ENCODE data around the gene SCD.
"Not testable (repeated sequence)": the region's sequence is repeated elsewhere in the genome, so short reads cannot be mapped to it uniquely, and the experiment has no call there.

Gene SCD

DNA sequence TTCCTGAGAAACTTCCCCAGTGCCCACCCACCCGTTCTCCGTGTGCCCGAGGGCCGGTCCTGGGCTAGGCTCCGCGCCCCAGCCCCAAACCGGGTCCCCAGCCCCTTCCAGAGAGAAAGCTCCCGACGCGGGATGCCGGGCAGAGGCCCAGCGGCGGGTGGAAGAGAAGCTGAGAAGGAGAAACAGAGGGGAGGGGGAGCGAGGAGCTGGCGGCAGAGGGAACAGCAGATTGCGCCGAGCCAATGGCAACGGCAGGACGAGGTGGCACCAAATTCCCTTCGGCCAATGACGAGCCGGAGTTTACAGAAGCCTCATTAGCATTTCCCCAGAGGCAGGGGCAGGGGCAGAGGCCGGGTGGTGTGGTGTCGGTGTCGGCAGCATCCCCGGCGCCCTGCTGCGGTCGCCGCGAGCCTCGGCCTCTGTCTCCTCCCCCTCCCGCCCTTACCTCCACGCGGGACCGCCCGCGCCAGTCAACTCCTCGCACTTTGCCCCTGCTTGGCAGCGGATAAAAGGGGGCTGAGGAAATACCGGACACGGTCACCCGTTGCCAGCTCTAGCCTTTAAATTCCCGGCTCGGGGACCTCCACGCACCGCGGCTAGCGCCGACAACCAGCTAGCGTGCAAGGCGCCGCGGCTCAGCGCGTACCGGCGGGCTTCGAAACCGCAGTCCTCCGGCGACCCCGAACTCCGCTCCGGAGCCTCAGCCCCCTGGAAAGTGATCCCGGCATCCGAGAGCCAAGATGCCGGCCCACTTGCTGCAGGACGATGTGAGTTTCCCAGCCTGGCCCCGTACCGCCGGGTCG is at the start of gene SCD:
Gene SCD, plus strand, starts transcription at position 469 of the 803 bp plus-strand sequence. Its CDS starts 272 bp downstream, at position 741.
- DNase-seq = peak; percentile 90 to 92

DNA sequence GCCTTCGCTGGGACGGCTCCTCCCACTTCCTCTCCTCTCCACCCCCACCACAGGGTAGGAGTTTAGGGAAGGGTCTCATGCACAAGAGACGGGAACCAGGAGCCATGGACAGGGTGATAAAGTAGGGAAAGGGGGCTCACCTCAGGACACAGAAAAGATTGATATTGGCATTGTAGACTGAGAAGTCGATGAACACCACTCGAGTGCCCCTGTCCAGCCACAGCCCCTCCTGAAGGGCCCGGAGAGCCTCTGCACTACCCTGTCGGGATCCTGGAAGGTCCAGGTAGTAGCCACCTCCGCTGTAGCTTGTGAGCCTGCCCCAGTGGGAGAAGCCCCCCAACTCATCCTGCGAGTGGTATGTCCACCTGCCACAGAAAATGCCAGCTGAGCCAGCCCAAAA is 49.8 kb upstream of the SCD start:
- no peak for DNase-seq

DNA sequence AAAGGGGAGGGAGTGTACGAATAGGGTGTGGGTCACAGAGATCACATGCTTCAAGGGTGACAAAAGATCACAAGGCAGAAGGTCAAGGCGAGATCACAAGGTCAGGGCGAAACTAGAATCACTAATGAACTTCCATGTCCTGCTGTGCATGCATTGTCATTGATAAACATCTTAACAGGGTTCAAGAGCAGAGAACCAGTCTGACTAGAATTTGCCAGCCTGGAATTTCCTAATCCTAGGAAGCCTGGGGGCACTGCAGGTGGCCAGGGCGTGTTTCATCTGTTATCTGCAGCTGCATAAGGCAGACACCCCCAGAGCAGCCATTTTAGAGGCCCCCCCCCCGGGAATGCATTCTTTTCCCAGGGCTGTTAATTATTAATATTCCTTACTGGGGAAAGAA is 45.9 kb upstream of the SCD start:
- DNase-seq = not testable (repeated sequence)

DNA sequence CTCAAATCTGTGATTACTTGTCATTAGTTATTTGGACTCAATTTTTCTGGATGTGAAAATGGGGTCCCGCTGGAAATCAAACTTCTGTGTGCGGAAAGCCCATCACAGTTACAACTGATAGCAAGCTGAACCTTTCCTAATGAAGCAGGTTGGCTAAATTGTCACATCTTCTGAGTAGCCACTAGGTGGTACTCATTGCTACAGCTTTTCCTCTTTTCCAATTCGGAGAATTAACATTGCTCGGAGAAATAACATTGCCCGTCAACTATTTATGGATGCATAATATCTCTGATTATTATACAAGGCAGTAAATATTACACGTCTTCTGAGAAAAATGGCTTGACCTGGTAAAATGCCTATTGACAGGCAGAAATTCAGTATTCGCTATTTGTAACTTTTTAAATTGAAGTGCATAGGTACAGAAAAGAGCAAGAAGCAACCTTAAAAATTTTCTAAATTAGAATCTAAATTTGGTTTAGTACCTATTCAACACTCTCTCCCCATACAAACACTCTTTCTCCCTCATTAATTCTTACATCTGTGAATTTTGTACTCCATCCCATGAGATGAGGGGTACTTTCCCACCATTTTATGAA is 43.2 kb upstream of the SCD start:
- peak; percentile 16 to 33 for DNase-seq

DNA sequence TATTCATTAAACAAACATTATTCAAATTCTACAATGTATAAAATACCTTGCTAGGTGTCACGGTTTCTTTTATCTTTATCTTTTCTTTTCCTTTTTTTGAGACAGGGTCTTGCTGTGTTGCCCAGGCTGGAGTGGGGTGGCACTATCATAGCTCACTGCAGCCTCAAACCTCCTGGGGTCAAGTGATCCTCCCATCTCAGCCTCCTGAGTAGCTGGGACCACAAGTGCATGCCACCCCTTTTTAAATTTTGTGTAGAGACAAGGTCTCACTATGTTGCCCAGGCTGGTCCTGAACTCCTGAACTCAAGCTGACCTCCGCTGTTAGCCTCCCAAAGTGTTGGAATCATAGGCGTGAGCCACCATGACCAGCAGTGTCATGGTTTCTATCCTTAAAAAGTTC is 42.6 kb upstream of the SCD start:
- DNase-seq = no peak

DNA sequence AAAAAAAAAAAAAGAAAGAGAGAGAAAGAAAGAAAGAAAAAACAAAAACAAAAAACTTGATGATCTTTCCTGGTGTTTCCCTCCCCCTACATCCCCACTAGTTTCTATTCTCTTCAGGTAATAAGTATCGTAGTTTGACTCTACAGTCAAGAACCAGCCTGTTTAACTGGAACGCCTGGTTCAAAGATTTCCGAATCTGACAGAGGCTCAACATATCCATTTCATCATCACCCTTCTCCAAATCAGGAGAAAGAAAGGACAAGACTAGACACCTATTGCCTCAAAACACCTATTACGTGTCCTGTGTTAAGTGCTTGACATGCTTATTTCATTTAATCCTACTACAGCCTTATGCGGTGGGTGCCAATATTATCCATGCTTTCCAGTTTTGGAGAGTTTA is 40.2 kb upstream of the SCD start:
- DNase-seq = no peak

DNA sequence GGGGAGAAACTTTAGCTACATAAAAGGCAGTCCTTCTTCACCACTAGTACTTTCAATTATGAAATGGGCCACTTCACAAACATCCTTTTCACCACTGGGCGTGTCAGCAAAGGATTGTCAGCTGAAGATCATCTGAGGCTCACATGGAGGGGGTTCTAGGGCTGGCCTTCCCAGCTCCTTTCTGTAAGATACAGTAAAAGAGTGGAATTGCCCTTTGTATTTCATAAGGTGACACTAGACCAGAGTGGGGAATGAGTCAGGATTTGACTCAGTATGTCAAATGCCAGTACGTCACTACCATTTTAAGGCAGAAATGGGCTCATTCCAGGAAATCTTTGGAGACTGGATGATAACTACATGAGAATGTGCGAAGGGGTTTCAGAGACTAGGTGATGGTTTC is 39.3 kb upstream of the SCD start:
- no peak for DNase-seq

DNA sequence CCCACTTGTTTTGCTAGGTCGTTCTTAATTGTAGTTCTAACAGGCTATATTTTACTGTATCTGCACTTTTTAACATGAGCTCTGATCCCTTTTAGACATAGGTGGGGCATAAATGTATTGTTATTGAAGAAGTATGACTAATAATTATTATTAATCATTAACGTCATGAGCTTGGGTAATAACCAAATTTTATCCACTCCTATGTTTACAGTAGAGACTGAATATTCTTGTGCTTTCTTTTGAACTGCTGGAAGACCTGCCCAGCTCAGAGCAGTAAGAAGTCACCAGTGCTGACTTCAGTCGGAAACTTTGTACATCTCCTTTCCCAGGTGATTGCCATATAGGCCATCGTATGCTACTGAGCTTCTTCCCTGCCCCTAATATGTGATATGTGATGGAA is 35.7 kb upstream of the SCD start:
- no peak for DNase-seq

DNA sequence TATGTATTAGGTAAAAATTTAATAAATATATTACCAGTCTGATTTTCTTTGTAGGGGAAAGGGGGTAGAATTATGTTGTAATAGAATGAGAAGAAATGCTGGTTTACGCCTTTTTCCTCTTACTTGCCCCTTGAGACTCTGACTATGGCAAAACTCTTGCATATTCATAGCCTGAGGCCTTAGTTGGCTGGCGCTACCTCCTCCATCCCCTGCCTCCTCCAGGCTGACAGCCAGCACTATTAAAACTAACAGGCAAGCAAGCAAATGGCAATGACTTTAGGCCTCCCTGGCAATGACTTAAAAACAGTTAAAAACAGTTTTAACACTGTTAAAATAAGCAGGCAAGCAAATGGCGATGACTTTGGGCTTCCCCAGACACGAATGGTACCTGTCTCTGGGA is 31.4 kb upstream of the SCD start:
- DNase-seq = no peak

DNA sequence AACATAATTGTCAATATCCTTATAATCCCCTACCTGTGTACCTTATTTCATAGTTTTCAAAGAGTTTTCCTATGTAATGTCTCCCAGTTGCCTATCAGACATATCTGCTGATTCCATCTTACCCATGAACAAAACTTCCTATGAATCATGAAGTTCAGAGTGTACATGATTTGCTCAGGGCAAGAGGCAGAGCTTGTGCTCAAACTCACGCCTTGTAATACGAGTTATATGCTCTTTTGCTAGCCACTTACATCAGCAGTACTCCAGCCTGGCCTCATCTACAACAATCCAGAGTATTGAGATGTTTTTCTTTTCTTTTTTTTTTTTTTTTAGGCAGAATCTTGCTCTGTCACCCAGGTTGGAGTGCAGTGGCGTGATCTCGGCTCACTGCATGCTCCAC is 28.8 kb upstream of the SCD start:
- no peak for DNase-seq

DNA sequence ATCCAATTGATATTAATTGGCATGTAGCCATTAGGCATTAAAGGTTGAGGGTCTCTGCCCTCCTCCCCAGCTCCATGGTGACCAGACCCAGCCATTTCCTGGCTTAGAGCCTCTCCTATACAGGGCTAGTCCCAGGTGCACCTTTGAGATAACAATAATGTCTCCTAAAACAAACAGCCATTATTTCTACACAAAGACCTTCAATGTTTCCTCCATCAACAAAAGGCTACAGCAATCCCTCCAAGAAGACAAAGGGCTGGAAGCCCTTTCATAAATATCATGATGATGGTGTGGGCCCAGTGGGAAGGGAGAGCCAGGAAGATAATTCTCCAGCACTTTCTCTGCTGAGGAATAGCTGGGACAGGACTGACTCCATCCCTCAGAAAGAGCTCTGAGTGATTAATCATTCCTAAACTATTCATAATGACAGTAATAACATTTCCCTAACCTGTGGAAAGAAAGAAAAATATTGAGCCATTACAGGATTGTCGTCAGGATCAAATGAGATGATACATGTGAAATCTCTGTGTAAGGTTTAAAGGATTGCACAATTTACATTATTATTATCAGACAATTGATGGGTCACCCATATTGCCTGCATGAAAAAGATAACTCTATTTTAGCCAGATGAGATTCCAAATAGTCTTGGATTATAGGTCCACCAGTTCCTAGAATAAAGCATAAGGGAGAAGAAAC is 27.2 kb upstream of the SCD start:
- no peak for DNase-seq

DNA sequence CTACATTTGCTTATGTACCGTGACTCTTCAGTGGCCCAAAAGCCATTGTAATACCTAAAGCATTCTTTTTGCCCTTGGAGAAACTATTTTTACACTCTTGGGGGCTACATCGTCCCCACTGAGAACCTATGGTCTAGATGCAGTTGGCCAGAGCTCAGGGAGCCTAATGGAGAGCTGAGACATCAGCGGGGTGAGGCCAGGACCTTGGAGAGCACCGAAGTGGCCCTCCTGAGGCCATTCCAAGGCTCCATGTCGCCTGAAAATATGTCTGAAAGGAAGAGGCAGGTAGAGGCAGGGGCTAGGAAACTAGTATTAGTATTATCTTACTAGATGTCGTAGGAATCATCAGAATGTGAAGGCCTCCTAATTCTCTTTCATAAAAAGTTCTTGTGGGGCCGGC is 21.9 kb upstream of the SCD start:
- DNase-seq = no peak

DNA sequence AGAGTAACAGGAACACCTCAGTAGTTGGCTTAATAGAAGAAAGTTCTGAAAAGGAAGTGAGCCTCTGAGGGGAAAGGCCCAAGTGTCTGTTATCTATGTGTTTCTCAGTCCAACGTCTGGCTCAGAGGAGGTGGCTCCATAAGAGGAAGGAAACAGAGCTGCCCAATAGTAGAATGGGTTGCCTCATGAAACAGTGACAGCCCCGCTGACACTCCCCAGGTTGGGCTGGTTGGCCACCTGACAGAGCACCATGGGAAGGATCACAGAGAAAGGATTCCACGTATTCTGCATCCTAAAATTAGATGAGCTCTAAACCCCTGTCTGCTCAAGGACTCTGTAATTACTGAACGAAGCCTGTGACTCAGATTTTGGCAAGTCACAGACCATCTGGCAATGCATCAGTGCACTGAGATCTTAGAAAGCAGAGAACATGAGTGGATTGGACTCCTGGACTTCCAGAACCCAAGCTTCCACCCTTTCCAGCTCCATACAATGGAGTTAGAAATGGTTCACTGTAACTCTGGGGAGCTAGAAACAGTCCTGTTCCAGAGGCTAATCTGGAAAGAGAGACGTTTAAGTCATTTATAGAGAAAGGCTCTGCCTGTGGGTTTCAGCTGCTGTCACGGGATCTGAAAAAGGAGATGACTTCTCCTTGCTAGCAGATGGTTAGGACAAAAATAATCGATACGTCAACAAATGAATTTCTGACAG is 19.9 kb upstream of the SCD start:
- peak; percentile 83 to 93 for DNase-seq

DNA sequence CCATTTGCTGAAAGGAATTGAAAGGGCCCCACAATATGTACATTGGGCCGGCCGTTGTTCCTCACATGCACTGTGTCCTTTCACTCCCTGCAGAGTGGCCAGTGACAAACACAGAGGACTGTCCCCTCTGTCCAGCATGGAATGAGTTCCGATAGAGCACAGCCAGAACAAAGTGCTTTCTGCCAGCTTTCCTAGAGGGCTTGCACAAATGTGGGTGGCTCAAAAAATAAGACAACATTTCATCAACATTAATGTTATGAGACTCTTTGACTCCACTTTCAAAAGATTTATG is 19.4 kb upstream of the SCD start:
- no peak for DNase-seq

DNA sequence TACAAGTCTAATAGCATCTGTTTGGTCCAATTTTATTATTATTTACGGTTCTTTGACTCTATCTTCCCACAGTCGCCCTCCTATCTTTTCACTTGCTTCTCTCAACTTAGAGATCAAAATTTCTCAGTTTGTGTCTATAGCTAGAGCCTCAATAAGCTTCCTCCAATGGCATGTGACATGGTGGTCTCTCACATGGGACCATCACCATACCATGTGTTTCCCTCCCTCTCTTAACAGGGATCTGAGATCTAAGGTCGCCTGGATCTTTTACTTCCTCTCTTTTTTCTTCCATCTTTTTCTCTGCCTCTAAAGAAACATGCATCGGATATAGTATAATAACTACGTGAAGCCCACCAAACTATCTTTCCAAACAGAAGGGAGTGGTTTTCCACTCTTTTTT is 18.8 kb upstream of the SCD start:
- DNase-seq = no peak

DNA sequence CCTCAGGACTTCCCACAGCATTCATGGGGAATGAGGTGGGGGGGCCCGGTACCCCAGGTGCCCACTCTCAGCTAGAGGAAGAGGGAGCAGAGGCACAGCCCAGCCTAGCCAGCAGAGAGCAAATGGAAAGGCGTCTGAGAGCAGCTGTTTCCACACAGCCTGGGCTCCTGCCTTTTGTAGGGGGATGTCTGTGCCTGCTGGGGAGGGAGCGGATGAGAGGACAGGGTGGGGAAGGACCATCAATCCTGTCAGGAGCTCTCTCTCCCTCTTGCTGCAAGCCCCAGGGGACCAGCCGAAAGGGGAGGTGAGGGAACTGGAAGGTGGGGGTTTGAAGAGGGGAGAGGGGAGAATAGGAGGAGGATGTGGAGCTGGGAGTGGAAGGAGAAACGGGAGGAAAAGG is 17.0 kb upstream of the SCD start, which contains the start of gene PKD2L1:
Gene PKD2L1, minus strand, starts transcription at position 150 of the 400 bp plus-strand sequence. Its CDS starts 125 bp downstream, at position 25.
- no peak for DNase-seq

DNA sequence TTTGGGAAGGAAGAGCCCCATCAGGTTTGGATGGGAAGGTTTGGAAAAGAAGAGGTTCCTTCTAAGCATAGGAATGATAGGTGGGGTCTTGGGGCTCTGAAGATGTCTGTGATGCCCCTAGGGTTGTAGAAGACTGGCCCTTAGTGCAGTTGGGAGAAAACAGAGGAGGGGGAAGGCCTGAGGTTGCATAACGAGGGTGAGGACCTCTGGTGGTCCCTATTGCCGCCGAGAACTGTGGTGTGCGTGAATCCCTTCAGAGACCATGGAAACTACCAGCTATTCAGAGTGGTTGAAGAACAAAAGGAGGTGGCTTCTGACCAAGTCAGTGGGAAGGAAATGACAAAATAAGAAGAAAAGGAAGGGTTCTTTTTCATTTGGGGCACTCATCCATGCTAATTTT is 13.9 kb upstream of the SCD start:
- DNase-seq = no peak

DNA sequence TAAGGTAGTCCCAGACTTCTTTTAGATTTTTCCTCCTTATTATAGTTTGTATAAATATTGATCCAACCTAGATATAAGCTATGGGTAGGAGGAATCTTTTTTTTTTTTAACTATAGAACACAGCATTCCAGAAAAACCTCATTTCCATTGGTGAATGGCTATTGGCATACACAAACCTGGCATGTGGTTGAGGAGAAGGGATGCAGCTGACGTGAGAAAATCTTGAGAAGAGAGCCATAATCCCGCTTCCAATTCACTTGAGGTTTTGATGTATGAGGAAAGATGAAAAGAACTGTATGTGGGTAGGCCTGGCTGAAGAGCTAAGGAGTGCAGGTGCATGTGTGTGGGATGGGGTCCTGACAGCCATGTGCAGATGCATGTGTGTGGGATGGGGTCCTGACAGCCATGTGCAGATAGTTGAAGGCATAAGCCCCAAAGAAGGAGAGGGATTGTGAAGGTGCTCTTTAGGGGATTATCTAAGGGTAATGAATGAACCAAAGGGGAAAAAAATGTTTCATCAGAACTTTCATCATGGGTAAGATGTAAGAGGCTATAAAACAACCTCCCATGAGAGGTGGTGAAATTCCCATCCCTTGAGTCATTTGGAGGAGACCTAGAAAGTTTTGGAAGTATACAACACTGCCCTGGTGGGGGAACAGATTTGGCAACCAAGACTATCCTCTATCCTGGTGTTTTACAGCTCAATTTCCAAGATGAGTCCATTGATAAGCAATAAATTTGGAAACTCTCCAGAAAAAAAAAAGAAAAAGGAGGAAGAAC is 13.2 kb upstream of the SCD start:
- no peak for DNase-seq

DNA sequence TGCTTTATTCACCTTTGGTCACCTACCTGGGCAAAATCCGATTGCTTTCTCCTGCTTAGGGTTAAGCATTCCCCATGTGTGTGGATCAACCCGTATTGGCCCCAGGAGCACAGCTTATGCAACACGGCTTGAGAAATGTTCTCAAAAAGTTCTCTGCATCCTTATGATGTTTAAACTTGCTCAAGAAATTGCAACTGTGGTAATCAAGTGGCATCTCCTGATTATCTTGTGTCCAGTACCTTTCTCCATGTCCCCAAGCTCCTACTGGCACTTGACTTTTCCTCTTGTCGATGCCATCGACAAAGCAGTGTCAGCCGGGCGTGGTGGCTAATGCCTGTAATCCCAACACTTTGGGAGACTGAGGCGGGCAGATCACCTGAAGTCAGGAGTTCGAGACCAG is 12.3 kb upstream of the SCD start:
- DNase-seq = no peak

DNA sequence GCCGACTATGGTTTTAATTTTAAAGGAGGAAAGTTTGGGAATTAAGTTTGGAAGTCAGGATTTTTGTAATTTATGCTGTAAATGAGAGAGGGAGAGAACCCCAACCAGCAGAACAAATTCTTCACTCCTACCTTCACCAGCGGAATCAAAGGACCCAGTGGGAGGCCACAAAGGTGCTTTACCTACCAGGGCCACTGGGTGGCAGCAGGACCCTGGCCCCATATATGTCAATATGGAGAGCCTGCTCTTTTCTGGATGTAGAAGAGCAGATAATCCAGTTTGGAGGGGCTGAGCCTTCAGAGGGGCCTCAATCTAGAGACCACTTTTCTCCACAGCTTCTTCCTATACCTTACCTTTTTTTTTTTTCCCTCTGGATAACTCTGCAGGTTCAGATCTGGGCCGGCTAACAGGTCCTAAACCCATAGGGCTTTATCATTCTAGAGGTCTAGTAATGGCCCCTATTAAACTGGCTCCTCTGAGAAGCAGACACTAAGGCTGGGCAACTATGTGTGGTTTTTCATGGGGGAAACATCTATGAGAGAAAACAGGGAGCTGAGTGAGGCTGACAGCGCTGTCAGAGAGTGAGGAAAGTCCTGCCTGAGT is 8.5 kb upstream of the SCD start:
- peak; percentile 54 to 64 for DNase-seq

DNA sequence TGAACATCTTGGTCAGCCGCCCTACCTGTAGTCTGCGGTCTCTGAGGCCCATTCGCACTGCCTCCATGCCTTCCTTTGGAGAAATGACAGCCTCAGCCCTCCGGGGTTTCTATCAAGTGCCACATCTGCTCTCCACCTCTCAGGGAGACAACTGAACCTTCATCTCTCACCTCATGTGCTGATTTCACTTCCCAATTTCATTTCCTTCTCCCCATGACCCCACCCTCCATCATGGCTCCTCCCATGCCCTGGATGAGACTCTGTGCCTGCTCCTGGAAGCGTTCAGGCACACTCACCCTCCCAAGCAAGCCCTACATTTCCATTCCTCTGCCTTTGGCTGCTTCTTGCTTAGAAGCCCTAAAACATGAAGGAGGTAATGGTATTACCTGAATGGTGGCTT is 7.8 kb upstream of the SCD start:
- no peak for DNase-seq

All from AML-193 (cell line).